Thoracic aorta endothelial cell (primary cell): ENCODE results near the gene LIN37. TPM values are rescaled to one million over a fixed set of nuclear protein-coding genes. Genes with fewer than 3 reads are reported as not detected.

Experiments
- total RNA-seq: library from RNA; depleted of rRNA; stranded (reverse); fragments of >200 nt; gene quantifications from 2 replicates; pipeline ENCODE4 v1.2.3, GENCODE V29; 2012

The LIN37 gene, protein sequence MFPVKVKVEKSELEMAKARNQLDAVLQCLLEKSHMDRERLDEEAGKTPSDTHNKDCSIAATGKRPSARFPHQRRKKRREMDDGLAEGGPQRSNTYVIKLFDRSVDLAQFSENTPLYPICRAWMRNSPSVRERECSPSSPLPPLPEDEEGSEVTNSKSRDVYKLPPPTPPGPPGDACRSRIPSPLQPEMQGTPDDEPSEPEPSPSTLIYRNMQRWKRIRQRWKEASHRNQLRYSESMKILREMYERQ
- total RNA-seq: 8.5 and 9.6 TPM in 2 replicates

DNA sequence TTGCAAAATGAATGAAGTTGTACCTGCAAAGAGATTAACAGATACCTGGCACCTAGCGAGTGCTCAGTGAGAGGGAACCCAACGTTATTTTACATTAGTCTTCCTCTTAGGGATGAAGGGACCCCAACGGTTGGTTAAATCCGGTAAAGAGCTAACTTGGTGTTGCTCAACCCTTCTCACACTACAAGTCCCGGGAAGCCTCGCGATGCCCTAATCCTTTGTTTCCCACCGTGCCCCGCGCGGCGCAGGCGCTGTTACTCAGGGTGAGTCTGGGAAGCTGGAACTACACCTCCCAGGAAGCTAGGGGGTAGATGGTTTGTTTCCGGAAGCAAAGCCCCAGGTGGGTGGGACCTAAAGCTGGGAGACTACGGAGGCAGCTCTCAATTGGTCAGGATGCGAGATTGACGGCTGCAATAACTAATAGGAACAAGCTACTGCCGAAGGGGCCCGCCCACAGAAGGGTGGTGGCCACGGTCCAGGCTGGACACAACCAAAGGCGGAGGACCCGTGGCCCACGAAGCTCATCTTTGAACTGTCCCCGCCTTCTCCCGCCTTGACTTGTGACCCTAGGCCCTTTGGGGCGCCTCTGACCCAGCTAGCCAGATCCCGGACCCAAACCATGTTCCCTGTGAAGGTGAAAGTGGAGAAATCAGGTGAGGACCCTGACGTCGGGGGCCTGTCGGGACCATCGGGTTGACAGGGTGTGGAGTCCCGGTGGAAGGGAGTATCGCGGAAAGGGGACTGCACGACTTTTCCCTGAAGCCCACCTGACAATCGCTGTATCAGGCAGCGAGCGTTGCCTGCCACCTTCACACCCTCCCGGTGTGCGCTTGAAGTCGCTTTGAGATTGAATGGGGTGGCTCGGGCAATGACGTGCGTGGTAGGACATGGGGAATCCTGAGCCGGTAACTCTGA lies at the start of gene LIN37:
Gene LIN37, plus strand, starts transcription at position 471 of the 915 bp plus-strand sequence. Its CDS starts 149 bp downstream, at position 620.

DNA sequence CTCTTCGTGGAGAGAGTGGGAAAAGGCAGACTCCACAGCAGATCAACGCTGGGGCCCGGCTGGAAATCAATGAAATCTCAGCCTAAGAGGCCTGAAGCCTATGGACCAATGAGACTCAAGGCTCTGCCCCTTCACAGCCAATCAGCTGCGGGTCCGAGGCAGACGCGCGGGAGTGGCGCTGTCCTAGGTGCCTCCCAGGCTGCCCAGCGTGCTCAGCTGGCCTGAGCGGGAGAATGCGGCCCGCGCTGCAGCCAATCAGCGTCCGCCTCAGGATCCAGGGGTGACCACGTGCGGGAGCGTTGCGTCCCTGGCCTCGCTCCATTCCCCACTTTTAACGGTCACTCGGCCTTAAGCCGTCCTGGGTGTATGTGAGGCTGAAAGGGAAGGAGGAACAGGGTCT lies 44.2 kb upstream of the LIN37 start, which contains the start of gene ZBTB32:
Gene ZBTB32, plus strand, starts transcription at position 341 of the 400 bp plus-strand sequence. CDS start 10,069 bp downstream, outside the sequence.

DNA sequence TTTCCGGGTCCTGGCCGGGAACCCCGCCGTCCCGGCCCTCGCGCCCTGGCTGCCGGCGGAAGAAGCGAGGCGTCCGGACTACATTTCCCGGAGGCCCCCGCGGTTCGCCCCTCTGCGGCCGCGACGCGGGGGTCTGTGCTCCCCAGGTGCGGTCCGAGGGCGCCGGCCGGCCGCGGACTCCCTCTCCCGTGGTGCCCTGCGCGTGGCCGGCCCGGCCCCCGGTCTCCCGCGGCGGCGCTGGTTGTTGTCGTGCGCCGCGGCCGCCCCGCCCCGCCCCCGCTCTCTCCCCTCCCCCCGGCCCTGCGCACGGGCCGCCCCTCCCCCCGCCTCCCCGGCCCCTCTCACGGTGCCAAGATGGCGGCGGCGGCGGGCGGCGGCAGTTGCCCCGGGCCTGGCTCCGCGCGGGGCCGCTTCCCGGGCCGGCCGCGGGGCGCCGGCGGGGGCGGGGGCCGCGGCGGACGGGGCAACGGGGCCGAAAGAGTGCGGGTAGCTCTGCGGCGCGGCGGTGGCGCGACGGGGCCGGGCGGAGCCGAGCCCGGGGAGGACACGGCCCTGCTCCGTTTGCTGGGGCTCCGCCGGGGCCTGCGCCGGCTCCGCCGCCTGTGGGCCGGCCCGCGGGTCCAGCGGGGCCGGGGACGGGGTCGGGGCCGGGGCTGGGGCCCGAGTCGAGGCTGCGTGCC lies 30.6 kb upstream of the LIN37 start, which contains the start of gene KMT2B:
Gene KMT2B, plus strand, starts transcription at position 339 of the 680 bp plus-strand sequence. Its CDS starts 16 bp downstream, at position 355.

DNA sequence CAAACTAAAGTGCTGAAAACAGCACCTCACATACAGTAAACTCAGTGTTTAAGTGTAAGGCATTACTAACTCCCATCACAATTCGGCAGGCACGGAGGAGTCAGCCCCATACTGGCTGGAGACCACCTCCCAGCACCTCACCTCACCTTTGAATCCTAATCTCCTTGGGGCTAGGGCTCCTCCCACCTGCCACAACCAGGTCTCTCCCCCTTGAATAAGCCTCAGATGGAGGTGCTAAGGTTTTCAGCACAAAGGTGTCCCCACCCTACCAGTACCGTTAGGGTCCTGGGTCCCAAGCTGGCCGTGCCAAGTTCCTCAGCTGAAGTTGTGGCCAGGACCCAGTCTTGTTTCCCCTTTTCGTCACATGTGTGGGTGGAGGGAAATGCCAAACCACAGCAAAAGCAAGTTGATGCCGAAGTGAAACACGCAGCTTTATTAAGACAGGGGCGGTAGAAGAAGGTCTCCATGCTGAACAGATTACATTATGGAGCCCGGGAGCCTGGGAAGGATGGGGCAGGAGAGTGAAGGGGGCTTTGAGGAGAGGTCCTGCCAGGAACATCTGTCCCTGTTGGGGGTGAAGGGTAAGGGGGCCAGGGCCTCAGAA lies 6.2 kb upstream of the LIN37 start, which contains the start of gene IGFLR1:
Gene IGFLR1, minus strand, starts transcription at position 332 of the 604 bp plus-strand sequence. CDS start 1,272 bp downstream, outside the sequence.

DNA sequence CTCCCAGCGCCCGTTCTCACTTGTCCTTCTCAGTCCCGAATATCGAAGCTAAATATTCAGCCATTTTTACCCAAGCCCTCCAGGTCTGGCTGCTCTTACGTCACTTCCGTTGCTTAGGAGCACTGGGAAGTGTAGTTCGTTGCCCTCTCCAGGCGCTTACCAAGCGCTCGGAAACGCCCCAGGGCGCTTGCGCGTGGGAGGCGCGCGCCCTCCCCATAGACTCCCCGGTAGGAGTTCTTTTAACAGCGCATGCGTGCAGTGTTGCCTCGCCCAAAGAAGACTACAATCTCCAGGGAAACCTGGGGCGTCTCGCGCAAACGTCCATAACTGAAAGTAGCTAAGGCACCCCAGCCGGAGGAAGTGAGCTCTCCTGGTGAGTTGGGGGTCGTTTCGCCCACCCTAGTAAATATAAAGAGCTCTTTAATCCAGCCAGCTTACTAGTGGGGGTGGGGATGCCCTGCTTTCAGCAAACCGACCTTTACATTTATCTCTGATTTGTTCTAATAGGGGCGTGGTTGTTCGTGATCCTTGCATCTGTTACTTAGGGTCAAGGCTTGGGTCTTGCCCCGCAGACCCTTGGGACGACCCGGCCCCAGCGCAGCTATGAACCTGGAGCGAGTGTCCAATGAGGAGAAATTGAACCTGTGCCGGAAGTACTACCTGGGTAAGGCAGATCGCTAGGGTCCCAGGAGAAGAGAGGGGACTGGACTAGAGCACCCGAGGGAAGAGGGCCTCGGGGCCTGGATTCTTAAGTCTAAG lies 2.9 kb upstream of the LIN37 start, which contains the start of the genes PSENEN and U2AF1L4:
Gene PSENEN, plus strand, starts transcription at position 324 of the 759 bp plus-strand sequence. Its CDS starts 280 bp downstream, at position 604.
Gene U2AF1L4, minus strand, starts transcription at position 91 of the 759 bp plus-strand sequence. Its CDS starts 27 bp downstream, at position 64.

DNA sequence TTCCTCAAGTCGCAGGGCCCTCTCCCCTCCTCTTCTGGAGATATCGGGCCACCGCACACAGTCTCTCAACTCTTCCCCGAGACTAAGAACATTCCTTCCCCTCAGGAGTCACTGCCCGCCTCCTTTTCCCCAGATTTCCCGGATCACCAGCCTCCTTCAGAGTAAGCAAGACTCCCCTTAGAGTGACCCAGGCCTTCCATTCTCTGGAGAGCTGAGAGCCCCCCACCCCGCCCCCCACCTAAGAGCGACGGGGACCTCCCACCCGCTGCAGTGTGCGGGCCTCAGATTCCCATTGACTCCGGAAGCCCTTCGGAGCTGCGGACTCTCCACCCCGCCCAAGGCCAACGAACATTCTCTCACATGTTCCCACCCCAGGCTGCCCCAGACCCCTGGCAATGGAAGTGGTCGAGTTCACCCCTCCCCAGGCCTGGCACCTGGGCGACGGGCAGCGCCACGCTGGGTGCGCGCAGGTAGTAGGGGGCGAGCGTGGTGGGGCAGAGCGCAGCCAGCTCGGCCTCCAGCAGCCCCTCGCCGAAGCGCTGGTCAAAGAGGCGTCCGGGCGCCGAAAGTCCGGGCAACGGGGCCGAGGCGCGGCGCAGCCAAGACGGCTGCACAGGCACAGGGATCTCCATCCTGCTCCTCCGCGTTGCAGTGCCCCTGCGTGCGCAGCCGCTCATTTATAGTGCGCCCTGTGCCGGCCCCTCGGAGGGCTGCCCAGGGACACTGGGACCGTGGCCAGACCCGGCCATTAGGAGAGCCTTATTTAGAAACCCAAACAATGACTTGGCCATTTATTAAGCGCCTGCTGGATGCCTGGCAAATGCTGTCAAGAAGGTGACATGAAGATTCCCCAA lies 8.2 kb downstream of the LIN37 start, which contains the start of gene HSPB6:
Gene HSPB6, minus strand, starts transcription at position 653 of the 854 bp plus-strand sequence. Its CDS starts 21 bp downstream, at position 632.

DNA sequence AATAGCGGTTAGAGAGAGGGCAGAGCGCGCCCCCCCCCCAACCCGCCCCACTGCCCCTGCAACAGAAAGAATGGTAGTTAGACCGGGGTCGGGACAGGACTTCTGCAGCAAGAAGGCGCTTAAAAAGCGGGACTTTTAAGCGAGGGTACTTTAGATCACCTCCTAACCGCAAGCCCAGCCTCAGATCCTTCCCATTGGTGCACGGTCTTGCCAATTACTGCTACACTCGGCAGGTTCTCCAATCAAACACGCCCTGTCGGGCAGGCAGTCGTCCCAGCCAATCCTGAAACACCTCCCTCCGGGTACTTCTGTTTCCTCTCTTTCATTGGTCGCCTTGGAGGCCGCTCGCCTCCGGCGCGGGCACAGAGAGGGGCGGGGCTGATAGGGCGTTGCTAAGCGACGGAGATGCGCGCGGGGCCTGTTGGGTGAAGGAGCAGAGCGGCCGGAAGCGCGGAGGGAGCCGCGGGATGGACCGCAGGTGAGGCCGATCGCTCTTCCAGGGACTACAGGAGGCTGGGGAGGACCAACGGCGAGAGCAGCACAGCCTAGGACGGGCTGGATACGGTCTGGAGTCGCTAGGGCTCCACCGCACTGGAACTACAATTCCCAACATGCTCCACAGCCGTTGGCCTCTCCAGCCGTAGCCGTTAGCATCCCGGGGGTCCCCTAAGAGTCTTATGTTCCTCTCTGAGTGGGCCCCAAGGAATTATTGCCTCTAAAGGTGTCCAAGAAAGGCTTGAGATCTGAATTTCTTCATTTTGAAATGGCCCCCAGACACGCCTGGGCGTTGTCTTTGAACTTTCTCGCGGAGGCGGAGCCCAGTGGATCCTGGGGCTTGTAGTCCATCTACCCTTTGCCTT lies 9.6 kb downstream of the LIN37 start, which contains the start of gene PROSER3:
Gene PROSER3, plus strand, starts transcription at position 428 of the 860 bp plus-strand sequence. Its CDS starts 40 bp downstream, at position 468.

DNA sequence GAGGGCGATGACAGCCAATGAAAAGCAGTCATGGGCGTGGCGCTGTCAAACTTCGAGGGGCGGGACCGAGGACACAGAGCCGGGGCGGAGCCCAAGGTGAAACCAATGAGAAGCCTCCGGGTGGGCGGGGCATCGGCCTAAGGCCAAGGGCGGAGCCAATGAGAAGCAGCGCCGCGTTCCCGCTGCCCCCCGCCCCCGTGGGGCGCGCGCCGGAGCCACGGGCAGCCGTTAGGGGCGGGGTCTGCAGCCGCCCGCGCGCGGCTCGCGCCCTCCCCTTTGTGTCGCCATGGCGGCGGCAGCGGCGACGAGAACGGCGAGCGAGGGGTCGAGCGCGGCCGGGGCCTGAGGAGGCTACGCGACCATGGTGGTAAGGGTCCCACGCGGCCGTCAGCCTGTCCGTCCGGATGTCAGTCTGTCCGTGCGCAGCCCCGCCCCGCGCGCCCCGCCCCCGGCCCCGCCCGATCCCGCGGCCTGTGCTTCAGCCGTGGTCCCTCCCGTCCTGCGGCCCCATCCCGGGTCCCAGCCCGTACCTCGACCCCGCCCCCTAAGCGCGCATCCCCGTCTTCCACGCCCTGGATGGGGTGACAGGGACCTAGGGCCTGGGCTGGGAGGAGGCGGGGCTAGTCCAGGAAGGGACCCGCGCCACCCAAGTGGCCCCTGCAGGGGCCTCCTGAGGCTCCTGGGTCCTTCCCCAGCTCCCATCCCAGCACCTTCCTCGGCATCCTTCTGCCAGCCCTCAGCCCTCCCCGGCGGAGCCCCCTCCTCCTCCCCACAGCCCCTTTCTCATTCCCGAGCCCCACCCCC lies 27.1 kb downstream of the LIN37 start, which contains the start of gene ARHGAP33:
Gene ARHGAP33, plus strand, starts transcription at position 267 of the 804 bp plus-strand sequence. Its CDS starts 95 bp downstream, at position 362.

Other genes with a start within 250 kb of the LIN37 start
- gene DMKN, start 234.9 kb upstream of the LIN37 start, total RNA-seq: not detected in 2 replicates
- not detected in 2 replicates for gene SBSN, start 220.3 kb upstream of the LIN37 start, total RNA-seq
- gene GAPDHS, start 215.1 kb upstream of the LIN37 start, total RNA-seq: not detected in 2 replicates
- gene TMEM147, start 202.9 kb upstream of the LIN37 start, total RNA-seq: 41.4 and 53.8 TPM in 2 replicates
- gene ATP4A, start 184.9 kb upstream of the LIN37 start, total RNA-seq: not detected in 2 replicates
- gene PMIS2, start 162.4 kb upstream of the LIN37 start, total RNA-seq: not detected in 2 replicates
- 7.7 and 11.7 TPM in 2 replicates for gene HAUS5, start 135.8 kb upstream of the LIN37 start, total RNA-seq
- gene RBM42, start 119.5 kb upstream of the LIN37 start, total RNA-seq: 55.2 and 59.3 TPM in 2 replicates
- 0.14 TPM in 1 of 2 replicates, not detected in the other for gene ETV2, start 106.8 kb upstream of the LIN37 start, total RNA-seq
- gene COX6B1, start 100.3 kb upstream of the LIN37 start, total RNA-seq: 183 and 197 TPM in 2 replicates
- not detected in 2 replicates for gene UPK1A, start 82.1 kb upstream of the LIN37 start, total RNA-seq
- not detected in 2 replicates for gene ZBTB32, start 44.0 kb upstream of the LIN37 start, total RNA-seq
- gene KMT2B, start 30.6 kb upstream of the LIN37 start, total RNA-seq: 10.0 and 12.7 TPM in 2 replicates
- 0.53 and 1.1 TPM in 2 replicates for gene IGFLR1, start 6.1 kb upstream of the LIN37 start, total RNA-seq
- 3.5 and 5.4 TPM in 2 replicates for gene U2AF1L4, start 3.2 kb upstream of the LIN37 start, total RNA-seq
- gene PSENEN, start 2.9 kb upstream of the LIN37 start, total RNA-seq: 15.8 and 22.6 TPM in 2 replicates
- 0.53 and 0.65 TPM in 2 replicates for gene HSPB6, start 8.5 kb downstream of the LIN37 start, total RNA-seq
- gene PROSER3, start 9.6 kb downstream of the LIN37 start, total RNA-seq: 9.2 and 10.3 TPM in 2 replicates
- 4.0 and 5.7 TPM in 2 replicates for gene ARHGAP33, start 27.0 kb downstream of the LIN37 start, total RNA-seq
- gene PRODH2, start 64.3 kb downstream of the LIN37 start, total RNA-seq: not detected in 2 replicates
- gene NPHS1, start 103.9 kb downstream of the LIN37 start, total RNA-seq: not detected in 2 replicates
- not detected in 2 replicates for gene KIRREL2, start 108.3 kb downstream of the LIN37 start, total RNA-seq
- gene APLP1, start 120.0 kb downstream of the LIN37 start, total RNA-seq: 2.2 and 3.6 TPM in 2 replicates
- gene NFKBID, start 152.0 kb downstream of the LIN37 start, total RNA-seq: 3.3 and 3.6 TPM in 2 replicates
- gene HCST, start 154.0 kb downstream of the LIN37 start, total RNA-seq: not detected in 2 replicates
- not detected in 2 replicates for gene TYROBP, start 159.7 kb downstream of the LIN37 start, total RNA-seq
- gene LRFN3, start 187.8 kb downstream of the LIN37 start, total RNA-seq: 4.4 and 6.1 TPM in 2 replicates
- gene SDHAF1, start 246.6 kb downstream of the LIN37 start, total RNA-seq: 11.1 and 12.2 TPM in 2 replicates